22Rv1 (cell line): ENCODE measurements around the gene BTBD7.

Source experiments
- ZFX ChIP-seq: fragments of 450-650 bp; IDR thresholded peaks from 2 replicates; pipeline ENCODE4 v1.6.1; 2017; ENCODE audit warnings: antibody characterized with exemption, borderline replicate concordance
- TF ChIP-seq, protein P1 (sequence below): fragments of 450-650 bp; IDR thresholded peaks from 2 replicates; pipeline ENCODE4 v1.5.1; 2017; ENCODE audit warnings: mild to moderate bottlenecking

- TF ChIP-seq, protein P1, sequence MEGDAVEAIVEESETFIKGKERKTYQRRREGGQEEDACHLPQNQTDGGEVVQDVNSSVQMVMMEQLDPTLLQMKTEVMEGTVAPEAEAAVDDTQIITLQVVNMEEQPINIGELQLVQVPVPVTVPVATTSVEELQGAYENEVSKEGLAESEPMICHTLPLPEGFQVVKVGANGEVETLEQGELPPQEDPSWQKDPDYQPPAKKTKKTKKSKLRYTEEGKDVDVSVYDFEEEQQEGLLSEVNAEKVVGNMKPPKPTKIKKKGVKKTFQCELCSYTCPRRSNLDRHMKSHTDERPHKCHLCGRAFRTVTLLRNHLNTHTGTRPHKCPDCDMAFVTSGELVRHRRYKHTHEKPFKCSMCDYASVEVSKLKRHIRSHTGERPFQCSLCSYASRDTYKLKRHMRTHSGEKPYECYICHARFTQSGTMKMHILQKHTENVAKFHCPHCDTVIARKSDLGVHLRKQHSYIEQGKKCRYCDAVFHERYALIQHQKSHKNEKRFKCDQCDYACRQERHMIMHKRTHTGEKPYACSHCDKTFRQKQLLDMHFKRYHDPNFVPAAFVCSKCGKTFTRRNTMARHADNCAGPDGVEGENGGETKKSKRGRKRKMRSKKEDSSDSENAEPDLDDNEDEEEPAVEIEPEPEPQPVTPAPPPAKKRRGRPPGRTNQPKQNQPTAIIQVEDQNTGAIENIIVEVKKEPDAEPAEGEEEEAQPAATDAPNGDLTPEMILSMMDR, result no peak
- no peak for TF ChIP-seq ZFX
Observed at GRCh38 chr14:93274055-93274806, 58.6 kb downstream of the BTBD7 start.
